OCI-LY3 (cell line): ENCODE data around the gene ALDH3A1.

Experiments used
- H2AFZ ChIP-seq: fragments of 200-600, 300-600 bp; shearing (Covaris generic); 2 replicates; pipeline ENCODE4 v1.6.0; 2014; ENCODE audit warnings: antibody characterized with exemption, low read depth, low read length
- H3K27ac ChIP-seq: fragments of 200-600, 300-600 bp; sonication (generic); 2 replicates; pipeline ENCODE4 v1.5.1; 2014; ENCODE audit warnings: mild to moderate bottlenecking, low read length, moderate library complexity, mixed read lengths
- H3K27me3 ChIP-seq: fragments of 200-600, 300-600 bp; sonication (generic); 2 replicates; pipeline ENCODE4 v1.6.1; 2014; ENCODE audit warnings: low read depth, low read length, mixed read lengths
- H3K36me3 ChIP-seq: fragments of 200-600, 300-600 bp; sonication (generic); replicated peaks from 2 replicates; pipeline ENCODE3; 2014; ENCODE audit warnings: low read depth, low read length, mixed read lengths
- H3K4me1 ChIP-seq: fragments of 300-600, 200-600 bp; sonication (generic); 2 replicates; pipeline ENCODE4 v1.6.1; 2014; ENCODE audit warnings: low read length, mixed read lengths
- H3K4me2 ChIP-seq: fragments of 200-600, 300-600 bp; sonication (generic); 2 replicates; pipeline ENCODE4 v1.6.1; 2014; ENCODE audit warnings: low read length, mixed read lengths
- H3K4me3 ChIP-seq: fragments of 300-600, 200-600 bp; sonication (generic); 2 replicates; pipeline ENCODE4 v1.5.1; 2014; ENCODE audit warnings: antibody characterized with exemption, mild to moderate bottlenecking, low read length, moderate library complexity
- H3K79me2 ChIP-seq: fragments of 300-600, 200-600 bp; shearing (Covaris generic); 2 replicates; pipeline ENCODE4 v1.6.1; 2014; ENCODE audit warnings: mild to moderate bottlenecking, low read length, mixed read lengths
- H3K9ac ChIP-seq: fragments of 300-600, 200-600 bp; shearing (Covaris generic); 2 replicates; pipeline ENCODE4 v1.6.0; 2014; ENCODE audit warnings: mild to moderate bottlenecking, low read length, moderate library complexity
- H3K9me3 ChIP-seq: fragments of 200-600, 300-600 bp; shearing (Covaris generic); 2 replicates; pipeline ENCODE4 v1.6.1; 2014; ENCODE audit warnings: low read length, mixed read lengths; ENCODE audit not compliant: insufficient read depth
- H4K20me1 ChIP-seq: fragments of 200-600, 300-600 bp; sonication (generic); 2 replicates; pipeline ENCODE4 v1.6.1; 2016; ENCODE audit warnings: low read length, mixed read lengths; ENCODE audit not compliant: insufficient read depth
- EZH2phosphoT487 ChIP-seq: fragments of 200-600 bp; shearing (Covaris generic); IDR thresholded peaks from 2 replicates; pipeline ENCODE4 v1.6.1; 2018; ENCODE audit warnings: antibody characterized with exemption, mixed run types, low read depth
- TF ChIP-seq, protein P1 (sequence below): fragments of 200-600, 300-600 bp; sonication (generic); IDR thresholded peaks from 2 replicates; pipeline ENCODE4 v1.5.1; 2014; ENCODE audit warnings: antibody characterized with exemption, low read length, low read depth

ALDH3A1 gene

DNA sequence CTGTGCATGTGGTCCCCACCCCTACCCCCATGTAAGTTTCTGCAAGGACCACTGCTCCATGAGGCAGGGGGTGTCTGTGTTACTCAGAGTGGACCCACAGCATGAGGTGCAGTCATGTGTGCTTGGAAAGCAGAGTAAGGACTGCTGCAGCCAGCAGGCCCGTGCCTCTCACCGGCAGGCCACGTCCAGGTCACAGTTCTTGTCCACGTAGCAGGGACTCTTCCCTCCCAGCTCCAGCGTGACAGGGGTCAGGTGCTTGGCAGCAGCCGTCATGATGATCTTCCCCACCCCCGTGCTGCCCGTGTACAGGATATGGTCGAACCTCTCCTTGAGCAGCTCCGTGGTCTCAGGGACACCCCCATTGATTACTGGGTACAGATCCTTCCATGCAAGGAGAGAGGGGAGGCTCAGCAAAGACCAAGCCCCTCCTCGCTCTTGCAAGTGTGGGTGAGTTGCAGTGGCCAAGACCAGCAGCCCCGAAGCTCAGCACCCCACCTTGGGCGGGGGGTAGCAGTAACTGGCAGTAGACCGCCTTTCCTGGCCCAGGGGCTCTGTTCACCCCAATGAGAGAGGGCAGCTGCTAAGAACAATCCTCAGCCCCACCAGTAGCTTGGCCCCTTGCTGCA is 6.2 kb downstream of the ALDH3A1 start:
- TF ChIP-seq, protein P1, sequence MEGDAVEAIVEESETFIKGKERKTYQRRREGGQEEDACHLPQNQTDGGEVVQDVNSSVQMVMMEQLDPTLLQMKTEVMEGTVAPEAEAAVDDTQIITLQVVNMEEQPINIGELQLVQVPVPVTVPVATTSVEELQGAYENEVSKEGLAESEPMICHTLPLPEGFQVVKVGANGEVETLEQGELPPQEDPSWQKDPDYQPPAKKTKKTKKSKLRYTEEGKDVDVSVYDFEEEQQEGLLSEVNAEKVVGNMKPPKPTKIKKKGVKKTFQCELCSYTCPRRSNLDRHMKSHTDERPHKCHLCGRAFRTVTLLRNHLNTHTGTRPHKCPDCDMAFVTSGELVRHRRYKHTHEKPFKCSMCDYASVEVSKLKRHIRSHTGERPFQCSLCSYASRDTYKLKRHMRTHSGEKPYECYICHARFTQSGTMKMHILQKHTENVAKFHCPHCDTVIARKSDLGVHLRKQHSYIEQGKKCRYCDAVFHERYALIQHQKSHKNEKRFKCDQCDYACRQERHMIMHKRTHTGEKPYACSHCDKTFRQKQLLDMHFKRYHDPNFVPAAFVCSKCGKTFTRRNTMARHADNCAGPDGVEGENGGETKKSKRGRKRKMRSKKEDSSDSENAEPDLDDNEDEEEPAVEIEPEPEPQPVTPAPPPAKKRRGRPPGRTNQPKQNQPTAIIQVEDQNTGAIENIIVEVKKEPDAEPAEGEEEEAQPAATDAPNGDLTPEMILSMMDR = no peak
- no peak for TF ChIP-seq EZH2phosphoT487
- Histone ChIP-seq H3K4me1 (no peaks in the 10 kb centered on the region), H3K9me3 (no peaks in the 10 kb centered on the region), H3K27ac (no peak overlapping the region), H3K4me3 (no peak overlapping the region), H3K36me3 (no peaks in the 10 kb centered on the region), H3K27me3 (no peaks in the 10 kb centered on the region), H3K79me2 (no peaks in the 10 kb centered on the region), H3K4me2 (no peak overlapping the region), H3K9ac (no peak overlapping the region), H4K20me1 (no peaks in the 10 kb centered on the region), H2AFZ (no peak overlapping the region)

DNA sequence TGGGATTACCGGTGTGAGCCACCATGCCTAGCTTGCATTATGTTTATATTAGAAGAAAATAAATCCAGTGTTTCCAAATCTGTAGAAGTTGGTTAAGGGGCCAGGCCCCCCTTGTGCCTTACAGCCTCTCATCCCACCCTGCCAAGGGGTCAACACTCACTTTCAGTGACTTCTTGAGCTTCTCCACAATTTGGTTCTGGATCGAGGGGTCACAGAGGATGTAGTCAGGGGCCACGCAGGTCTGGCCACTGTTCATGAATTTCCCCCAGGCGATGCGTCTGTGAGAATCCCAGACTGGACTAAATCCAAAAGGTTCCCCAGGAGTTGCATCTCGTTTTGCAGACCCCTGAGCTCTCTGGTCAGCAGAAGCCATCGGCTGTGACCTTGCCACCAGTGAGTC is 7.2 kb downstream of the ALDH3A1 start:
- H3K79me2 ChIP-seq = no peaks in the 10 kb centered on the region
- no peak overlapping the region for H2AFZ ChIP-seq
- no peaks in the 10 kb centered on the region for H3K36me3 ChIP-seq
- H3K27me3 ChIP-seq = no peaks in the 10 kb centered on the region
- H3K4me3 ChIP-seq = no peak overlapping the region
- no peak overlapping the region for H3K27ac ChIP-seq
- no peak overlapping the region for H3K9ac ChIP-seq
- TF ChIP-seq EZH2phosphoT487 = no peak
- TF ChIP-seq, protein P1 = no peak
- H3K4me2 ChIP-seq = no peak overlapping the region
- H3K4me1 ChIP-seq = no peaks in the 10 kb centered on the region
- H4K20me1 ChIP-seq = no peaks in the 10 kb centered on the region
- no peaks in the 10 kb centered on the region for H3K9me3 ChIP-seq

DNA sequence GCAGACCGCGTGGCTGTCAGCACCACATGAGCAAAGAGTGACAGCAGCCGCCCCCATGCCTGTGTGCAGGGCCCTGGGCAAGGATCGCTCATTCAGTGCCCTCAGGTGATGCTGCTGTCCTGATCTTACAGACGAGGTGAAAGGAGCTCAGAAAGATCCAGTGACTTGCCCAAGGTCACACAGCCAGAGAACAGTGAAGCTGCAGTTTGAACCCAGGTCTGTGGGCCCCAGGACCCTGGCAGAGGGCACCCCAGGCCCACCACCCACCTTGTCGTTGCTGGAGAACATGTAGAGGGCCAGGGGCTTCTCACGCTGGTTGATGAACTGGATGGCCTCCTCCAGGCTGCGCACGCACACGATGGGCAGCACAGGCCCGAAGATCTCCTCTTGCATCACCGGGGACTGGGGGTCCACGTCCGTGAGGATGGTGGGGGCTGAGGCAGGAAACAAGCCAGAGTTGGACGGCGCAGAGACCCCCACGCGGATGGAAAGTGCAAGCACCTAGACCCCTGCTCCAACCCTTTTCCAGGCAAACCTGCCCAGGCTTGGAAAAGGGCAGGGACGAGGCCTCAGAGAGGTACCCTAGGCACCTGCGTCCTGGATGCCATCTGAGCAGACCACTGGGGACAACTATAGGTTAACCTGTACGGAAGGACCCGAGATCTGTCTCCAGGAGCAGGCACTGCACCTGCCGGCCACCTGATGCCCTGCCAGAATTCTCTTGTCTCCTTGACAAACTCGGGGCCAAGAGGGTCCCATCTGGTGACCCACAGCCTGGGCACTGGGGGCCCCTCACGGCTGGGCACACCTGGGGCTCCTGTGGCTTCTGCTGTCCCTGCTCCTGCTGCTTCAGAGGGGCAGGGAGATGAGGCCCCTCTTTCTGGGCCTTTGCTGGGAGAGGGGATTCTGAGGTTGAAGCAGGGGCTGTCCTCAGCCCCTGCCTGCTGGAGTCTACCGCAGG is 8.6 kb downstream of the ALDH3A1 start:
- H3K4me1 ChIP-seq = no peaks in the 10 kb centered on the region
- H3K9ac ChIP-seq = no peak overlapping the region
- no peak overlapping the region for H3K4me3 ChIP-seq
- TF ChIP-seq, protein P1 = no peak
- TF ChIP-seq EZH2phosphoT487 = no peak
- no peaks in the 10 kb centered on the region for H3K79me2 ChIP-seq
- no peak overlapping the region for H3K4me2 ChIP-seq
- H3K27ac ChIP-seq = no peak overlapping the region
- no peaks in the 10 kb centered on the region for H3K27me3 ChIP-seq
- H2AFZ ChIP-seq = no peak overlapping the region
- no peaks in the 10 kb centered on the region for H3K9me3 ChIP-seq
- no peaks in the 10 kb centered on the region for H3K36me3 ChIP-seq
- no peaks in the 10 kb centered on the region for H4K20me1 ChIP-seq

DNA sequence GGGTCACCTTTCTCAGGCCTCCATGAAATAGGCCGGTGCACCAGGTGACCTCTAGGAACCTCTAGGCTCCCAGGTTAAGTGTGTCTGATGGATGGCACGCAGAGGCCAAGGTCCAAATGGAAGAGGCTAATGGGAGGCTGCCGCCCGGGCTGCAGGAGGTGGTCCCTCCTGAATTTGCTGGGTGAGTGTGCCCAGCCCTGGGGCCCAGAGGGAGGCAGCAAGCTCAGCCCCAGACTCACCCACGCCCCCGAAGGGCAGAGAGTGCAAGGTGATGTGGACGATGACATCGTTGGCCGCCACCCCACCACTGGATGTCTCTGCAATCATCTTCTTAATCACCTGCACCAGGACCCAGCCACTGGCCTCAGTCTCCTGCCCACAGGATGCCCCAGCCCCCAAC is 9.3 kb downstream of the ALDH3A1 start:
- H3K9ac ChIP-seq = no peak overlapping the region
- no peak overlapping the region for H3K4me3 ChIP-seq
- no peaks in the 10 kb centered on the region for H3K36me3 ChIP-seq
- no peaks in the 10 kb centered on the region for H3K27me3 ChIP-seq
- H3K27ac ChIP-seq = no peak overlapping the region
- H3K79me2 ChIP-seq = no peaks in the 10 kb centered on the region
- H3K4me1 ChIP-seq = no peaks in the 10 kb centered on the region
- no peaks in the 10 kb centered on the region for H3K9me3 ChIP-seq
- no peak overlapping the region for H3K4me2 ChIP-seq
- H4K20me1 ChIP-seq = no peaks in the 10 kb centered on the region
- no peak for TF ChIP-seq EZH2phosphoT487
- TF ChIP-seq, protein P1 = no peak
- no peak overlapping the region for H2AFZ ChIP-seq
